PC-9 (cell line): ENCODE data around the gene COP1. TPM values are rescaled to one million over a fixed set of nuclear protein-coding genes. Genes with fewer than 3 reads are reported as not detected.
"Not testable (repeated sequence)": the region's sequence is repeated elsewhere in the genome, so short reads cannot be mapped to it uniquely, and the experiment has no call there.

Experiments
- BruUV-seq: library from RNA; stranded (reverse); fragments of 400-500 nt; replicated peaks from 2 replicates; lab custom pipeline; 2021; lab: Mats Ljungman, UMichigan
- CTCF ChIA-PET: fragments of 300-600 bp; sonication (Branson Sonifier 250); formaldehyde crosslinking; loops from one replicate; lab custom pipeline; 2022; ENCODE audit warnings: antibody characterized with exemption; lab: Charles Lee
- POLR2A ChIA-PET: fragments of 300-600 bp; sonication (Branson Sonifier 250); formaldehyde crosslinking; loops from one replicate; lab custom pipeline; 2022; ENCODE audit warnings: antibody characterized with exemption; ENCODE audit not compliant: unreplicated experiment; lab: Charles Lee
- DNase-seq, 2 experiments: peaks; one replicate each; pipeline versions ENCODE4 v3.0.0 to v3.0.0-alpha.2; 2015 to 2022; ENCODE audit warnings: mixed read lengths in 1 of 2
- H2AFZ ChIP-seq: fragments of 200-600 bp; sonication (generic); 2 replicates; pipeline ENCODE4 v1.8.1; 2017; ENCODE audit warnings: antibody characterized with exemption
- H3F3A ChIP-seq: fragments of 200-600 bp; sonication (generic); 2 replicates; pipeline ENCODE4 v1.8.1; 2017; ENCODE audit warnings: antibody characterized with exemption, mild to moderate bottlenecking, low read depth; ENCODE audit not compliant: insufficient read depth
- H3K27ac ChIP-seq: fragments of 200-600 bp; sonication (generic); 2 replicates; pipeline ENCODE4 v1.6.1; 2016; ENCODE audit warnings: mixed run types
- H3K27me3 ChIP-seq: fragments of 200-600 bp; sonication (generic); 2 replicates; pipeline ENCODE4 v1.6.1; 2016; ENCODE audit warnings: low read depth, mixed run types; ENCODE audit not compliant: insufficient read depth
- H3K36me3 ChIP-seq: fragments of 200-600 bp; sonication (generic); 2 replicates; pipeline ENCODE4 v1.6.1; 2016; ENCODE audit warnings: low read depth, mixed run types
- H3K4me1 ChIP-seq: fragments of 200-600 bp; sonication (generic); replicated peaks from 2 replicates; pipeline ENCODE4 v1.6.1; 2016; ENCODE audit warnings: mixed run types; ENCODE audit not compliant: insufficient read depth
- H3K4me2 ChIP-seq: fragments of 200-600 bp; sonication (generic); 2 replicates; pipeline ENCODE4 v1.6.1; 2017; ENCODE audit warnings: mixed run types
- H3K4me3 ChIP-seq: fragments of 200-600 bp; sonication (generic); 2 replicates; pipeline ENCODE4 v1.6.1; 2016; ENCODE audit warnings: mixed run types
- H3K79me2 ChIP-seq: fragments of 200-600 bp; sonication (generic); 2 replicates; pipeline ENCODE4 v1.6.1; 2017; ENCODE audit warnings: low read depth, mixed run types
- H3K9me2 ChIP-seq: fragments of 200-600 bp; sonication (generic); 2 replicates; pipeline ENCODE4 v1.8.1; 2017; ENCODE audit warnings: mild to moderate bottlenecking; ENCODE audit not compliant: insufficient read depth
- H3K9me3 ChIP-seq: fragments of 200-600 bp; sonication (generic); 2 replicates; pipeline ENCODE4 v1.8.1; 2016; ENCODE audit warnings: low read depth; ENCODE audit not compliant: insufficient read depth
- H4K20me1 ChIP-seq: fragments of 200-600 bp; sonication (generic); 2 replicates; pipeline ENCODE4 v1.8.1; 2017; ENCODE audit not compliant: insufficient read depth
- CTCF ChIP-seq: fragments of 200-600 bp; sonication (generic); conservative IDR thresholded peaks from 2 replicates; pipeline ENCODE4 v1.6.1; 2017; ENCODE audit warnings: mixed run types, antibody characterized with exemption, mild to moderate bottlenecking, moderate library complexity
- EZH2 ChIP-seq: fragments of 200-600 bp; sonication (generic); IDR thresholded peaks from 2 replicates; pipeline ENCODE4 v1.8.0; 2017; ENCODE audit warnings: antibody characterized with exemption, low read depth
- intact Hi-C: fragments of 100-400 bp; cut with micrococcal nuclease; formaldehyde crosslinking; loops from one replicate; pipeline ENCODE4 v1.10.0; 2022; ENCODE audit not compliant: unreplicated experiment
- total RNA-seq: library from RNA; stranded (reverse); gene quantifications from 2 replicates; pipeline ENCODE4 v1.2.3, GENCODE V29; 2021

The COP1 gene
- total RNA-seq, 1 experiment from 2014 or later, result 38.0 TPM

- Histone ChIP-seq H3F3A (no peaks in the 10 kb centered on the region; the same call in 1 of the 2 replicates), H4K20me1 (no peaks in the 10 kb centered on the region; the same call in 1 of the 2 replicates), H3K4me1 (peaks cover 21% of the 10 kb centered on the region), H3K27ac (no peak overlapping the region), H3K4me3 (no peak overlapping the region), H3K79me2 (no peaks in the 10 kb centered on the region), H2AFZ (no peak overlapping the region), H3K36me3 (no peaks in the 10 kb centered on the region), H3K9me2 (no peaks in the 10 kb centered on the region; the same call in none of the 2 replicates), H3K4me2 (no peak overlapping the region), H3K27me3 (no peaks in the 10 kb centered on the region), H3K9me3 (no peaks in the 10 kb centered on the region)
- POLR2A ChIA-PET, result no interaction called here
- intact Hi-C loops, result no loop called here
- TF ChIP-seq EZH2 (no peak), CTCF (no peak)
- DNase-seq, result no peak
- CTCF ChIA-PET, result no interaction called here
- BruUV-seq, result no TSS peak
These were observed 36.7 kb upstream of the COP1 start for GRCh38 chr1:176243746-176244145.

- Histone ChIP-seq H2AFZ (peak overlapping the region; percentile 74), H3K9me2 (no peaks in the 10 kb centered on the region; the same call in none of the 2 replicates), H3K27ac (peak overlapping the region; percentile 88), H3K9me3 (no peaks in the 10 kb centered on the region), H3K27me3 (no peaks in the 10 kb centered on the region), H3F3A (no peaks in the 10 kb centered on the region; the same call in 1 of the 2 replicates), H3K4me1 (peaks cover 21% of the 10 kb centered on the region), H3K79me2 (no peaks in the 10 kb centered on the region), H3K4me2 (peak overlapping the region; percentile 58), H3K4me3 (peak overlapping the region; percentile 25; the same call in 1 of the 2 replicates), H3K36me3 (no peaks in the 10 kb centered on the region), H4K20me1 (no peaks in the 10 kb centered on the region)
- ChIA-PET CTCF (no interaction called here), POLR2A (no interaction called here)
- BruUV-seq, result no TSS peak
- TF ChIP-seq CTCF, result no peak
- TF ChIP-seq EZH2, result no peak
- intact Hi-C loops, result no loop called here
- peak in 1 of 2 experiments; percentile 76 for DNase-seq
These were observed 34.4 kb upstream of the COP1 start for GRCh38 chr1:176241385-176242015.

GRCh38 chr1:176233657-176234056 lies 26.6 kb upstream of the COP1 start:
- H3K4me2 ChIP-seq, H3F3A ChIP-seq, H4K20me1 ChIP-seq, H3K27me3 ChIP-seq, H3K9me2 ChIP-seq, H3K27ac ChIP-seq, BruUV-seq, H3K4me3 ChIP-seq, H3K36me3 ChIP-seq, H3K9me3 ChIP-seq, POLR2A ChIA-PET, CTCF ChIA-PET, H3K79me2 ChIP-seq, DNase-seq, H2AFZ ChIP-seq, intact Hi-C loops, H3K4me1 ChIP-seq: not testable (repeated sequence)
